ENCODE data around the gene AADACL4. TPM values are rescaled to one million over a fixed set of nuclear protein-coding genes. Genes with fewer than 3 reads are reported as not detected.

The AADACL4 gene
- total and polyA plus RNA-seq, 2 experiments from 2014 or later, result 0.20 TPM; not detected in 1

DNA sequence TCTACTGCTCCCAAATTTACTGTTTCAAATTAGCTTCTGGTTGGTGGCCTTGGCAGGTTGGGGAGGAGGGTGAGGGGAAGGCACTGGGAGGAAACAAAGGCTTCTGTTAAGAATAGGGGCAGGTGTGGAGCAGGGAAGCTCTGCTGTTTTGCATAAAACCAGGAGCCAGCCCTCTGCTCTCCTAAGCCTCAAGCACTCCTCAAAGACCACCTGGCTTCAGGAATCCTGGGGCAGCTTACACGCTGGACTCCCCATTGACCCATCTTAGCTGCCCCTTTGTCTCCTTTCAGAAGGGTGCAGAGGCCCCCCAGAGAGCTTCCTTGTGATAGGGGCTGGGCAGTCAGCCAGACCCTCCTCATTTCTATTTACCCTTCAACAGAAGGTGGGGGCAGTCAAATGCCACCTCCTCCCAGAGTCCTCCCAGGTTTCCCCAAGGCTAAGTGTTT lies 14.4 kb upstream of the AADACL4 start:
- H3K4me3 ChIP-seq, result no peak overlapping the region
- no peak overlapping the region for H2AFZ ChIP-seq
- no peaks in the 10 kb centered on the region for H3K79me2 ChIP-seq
- no peak overlapping the region for H3K4me2 ChIP-seq
- no peaks in the 10 kb centered on the region for H3K36me3 ChIP-seq (replicated peaks; ENCODE audit: insufficient read depth, low read depth)
- no peaks in the 10 kb centered on the region for H3K9me2 ChIP-seq (replicated peaks; ENCODE audit: insufficient read depth)
- H3K27me3 ChIP-seq, result no peaks in the 10 kb centered on the region
- no peaks in the 10 kb centered on the region for H4K20me1 ChIP-seq (ENCODE audit: insufficient read depth, poor library complexity, severe bottlenecking)
- DNase-seq (ENCODE audit: low spot score), result no peak
- no peak for TF ChIP-seq EZH2phosphoT487 (IDR thresholded peaks at IDR 0.05; ENCODE audit: low read depth, severe bottlenecking, unreplicated experiment)
- TF ChIP-seq, protein P1, sequence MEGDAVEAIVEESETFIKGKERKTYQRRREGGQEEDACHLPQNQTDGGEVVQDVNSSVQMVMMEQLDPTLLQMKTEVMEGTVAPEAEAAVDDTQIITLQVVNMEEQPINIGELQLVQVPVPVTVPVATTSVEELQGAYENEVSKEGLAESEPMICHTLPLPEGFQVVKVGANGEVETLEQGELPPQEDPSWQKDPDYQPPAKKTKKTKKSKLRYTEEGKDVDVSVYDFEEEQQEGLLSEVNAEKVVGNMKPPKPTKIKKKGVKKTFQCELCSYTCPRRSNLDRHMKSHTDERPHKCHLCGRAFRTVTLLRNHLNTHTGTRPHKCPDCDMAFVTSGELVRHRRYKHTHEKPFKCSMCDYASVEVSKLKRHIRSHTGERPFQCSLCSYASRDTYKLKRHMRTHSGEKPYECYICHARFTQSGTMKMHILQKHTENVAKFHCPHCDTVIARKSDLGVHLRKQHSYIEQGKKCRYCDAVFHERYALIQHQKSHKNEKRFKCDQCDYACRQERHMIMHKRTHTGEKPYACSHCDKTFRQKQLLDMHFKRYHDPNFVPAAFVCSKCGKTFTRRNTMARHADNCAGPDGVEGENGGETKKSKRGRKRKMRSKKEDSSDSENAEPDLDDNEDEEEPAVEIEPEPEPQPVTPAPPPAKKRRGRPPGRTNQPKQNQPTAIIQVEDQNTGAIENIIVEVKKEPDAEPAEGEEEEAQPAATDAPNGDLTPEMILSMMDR (IDR thresholded peaks at IDR 0.05; ENCODE audit: poor library complexity), result no peak
- no peak for TF ChIP-seq EZH2 (IDR thresholded peaks at IDR 0.05; ENCODE audit: borderline replicate concordance)
- no peaks in the 10 kb centered on the region for H3K9me3 ChIP-seq (ENCODE audit: low read depth)
- WGBS (ENCODE audit: low lambda C conversion rate, missing lambda C conversion rate), result 68% methylated on average over 1 of the region's 1 CpG
- no peaks in the 10 kb centered on the region for H3K4me1 ChIP-seq (ENCODE audit: insufficient read depth)
- no peak overlapping the region for H3K27ac ChIP-seq

DNA sequence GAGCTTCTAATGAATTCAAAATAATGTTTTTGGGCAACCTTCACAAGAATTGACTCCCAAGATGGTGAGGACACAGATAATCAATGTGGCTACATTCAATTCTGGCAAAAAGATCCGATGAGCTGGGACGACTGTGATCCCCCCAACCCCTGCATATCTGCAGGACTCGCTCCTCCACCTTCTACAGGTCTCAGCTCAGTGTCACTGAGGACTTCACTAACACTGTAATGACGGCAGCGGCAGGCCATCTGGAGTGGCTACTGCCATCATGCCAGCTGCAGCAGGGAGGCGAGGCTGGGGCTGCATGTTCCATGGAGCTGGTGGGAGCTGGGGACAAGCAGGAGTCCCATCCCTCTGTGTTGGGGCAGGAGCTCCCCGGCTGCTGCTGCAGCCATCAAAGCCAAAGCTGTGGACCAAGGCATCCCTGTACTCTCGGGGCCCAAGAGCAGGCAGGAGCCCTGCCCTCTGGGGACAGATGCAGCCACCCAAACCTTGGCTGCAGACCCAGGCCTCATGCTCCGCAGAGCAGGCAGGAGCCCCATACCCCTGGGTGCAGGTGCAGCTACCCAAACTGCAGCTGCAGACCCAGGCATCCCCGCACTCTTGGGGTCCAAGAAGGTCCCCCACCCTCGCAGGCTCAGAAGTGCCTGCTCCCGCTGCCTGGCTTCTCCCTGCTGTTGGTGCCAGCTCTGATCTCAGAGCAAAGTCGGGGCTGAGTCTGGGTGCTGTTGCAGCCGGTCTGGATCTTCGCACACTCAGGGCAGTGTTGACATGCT lies 13.7 kb upstream of the AADACL4 start:
- Histone ChIP-seq H3K27me3 (no peaks in the 10 kb centered on the region), H3K27ac (no peak overlapping the region), H3K9me3 (ENCODE audit: low read depth) (no peaks in the 10 kb centered on the region), H3K4me2 (no peak overlapping the region), H3K9me2 (replicated peaks; ENCODE audit: insufficient read depth) (no peaks in the 10 kb centered on the region), H4K20me1 (ENCODE audit: insufficient read depth, poor library complexity, severe bottlenecking) (no peaks in the 10 kb centered on the region), H3K4me3 (no peak overlapping the region), H3K4me1 (ENCODE audit: insufficient read depth) (no peaks in the 10 kb centered on the region), H3K36me3 (replicated peaks; ENCODE audit: insufficient read depth, low read depth) (no peaks in the 10 kb centered on the region), H3K79me2 (no peaks in the 10 kb centered on the region), H2AFZ (no peak overlapping the region)
- TF ChIP-seq EZH2 (IDR thresholded peaks at IDR 0.05; ENCODE audit: borderline replicate concordance), result no peak
- no peak for TF ChIP-seq EZH2phosphoT487 (IDR thresholded peaks at IDR 0.05; ENCODE audit: low read depth, severe bottlenecking, unreplicated experiment)
- TF ChIP-seq, protein P1 (IDR thresholded peaks at IDR 0.05; ENCODE audit: poor library complexity), result no peak
- DNase-seq (ENCODE audit: low spot score), result no peak
- whole genome bisulfite sequencing (ENCODE audit: low lambda C conversion rate, missing lambda C conversion rate), result 94% methylated on average over 15 of the region's 15 CpGs

GRCh38 chr1:12630946-12631530 lies 12.8 kb upstream of the AADACL4 start:
- Histone ChIP-seq H3K4me1 (ENCODE audit: insufficient read depth) (no peaks in the 10 kb centered on the region), H3K9me3 (ENCODE audit: low read depth) (no peaks in the 10 kb centered on the region), H3K9me2 (replicated peaks; ENCODE audit: insufficient read depth) (no peaks in the 10 kb centered on the region), H3K36me3 (replicated peaks; ENCODE audit: insufficient read depth, low read depth) (no peaks in the 10 kb centered on the region), H3K4me3 (no peak overlapping the region), H2AFZ (no peak overlapping the region), H3K27ac (no peak overlapping the region), H3K79me2 (no peaks in the 10 kb centered on the region), H3K4me2 (no peak overlapping the region), H4K20me1 (ENCODE audit: insufficient read depth, poor library complexity, severe bottlenecking) (no peaks in the 10 kb centered on the region), H3K27me3 (no peaks in the 10 kb centered on the region)
- no peak for TF ChIP-seq EZH2 (IDR thresholded peaks at IDR 0.05; ENCODE audit: borderline replicate concordance)
- no peak for TF ChIP-seq EZH2phosphoT487 (IDR thresholded peaks at IDR 0.05; ENCODE audit: low read depth, severe bottlenecking, unreplicated experiment)
- TF ChIP-seq, protein P1 (IDR thresholded peaks at IDR 0.05; ENCODE audit: poor library complexity), result no peak
- WGBS (ENCODE audit: low lambda C conversion rate, missing lambda C conversion rate), result 74% methylated on average over 6 of the region's 6 CpGs
- no peak for DNase-seq (ENCODE audit: low spot score)

Data from hepatocyte (in vitro differentiated cells).